Stimulated activated CD4-positive, alpha-beta T cell treated with anti-CD3 and anti-CD28 coated beads, Interleukin-1b, Interleukin-23, amount 100 ng/mL, for 24 hours (primary cell): ENCODE measurements around the gene GIMD1.

Experiments
- DNase-seq, 4 experiments: peaks; one replicate each; pipeline ENCODE4 v3.0.0-alpha.2; 2020; ENCODE audit warnings: low read depth in 4 of 4, low spot score in 1 of 4

GIMD1 gene

GRCh38 chr4:106315476-106315967 lies 53.1 kb downstream of the GIMD1 start:
- DNase-seq = peak; percentile 15 to 30 (median 16)

- no peak for DNase-seq
These were observed 53.6 kb downstream of the GIMD1 start for GRCh38 chr4:106314960-106315359.

- DNase-seq = no peak
These were observed 55.5 kb downstream of the GIMD1 start for GRCh38 chr4:106312997-106313522.

- no peak for DNase-seq
These were observed 56.2 kb downstream of the GIMD1 start for GRCh38 chr4:106312377-106312776.
